H9 (cell line): Measurements from ENCODE around the gene ERP44. TPM values are rescaled to one million over a fixed set of nuclear protein-coding genes. Genes with fewer than 3 reads are reported as not detected.

Experiments
- DNase-seq: peaks from one replicate; pipeline ENCODE4 v3.0.0-alpha.2; 2017
- H2AFZ ChIP-seq: one replicate; pipeline ENCODE4 v1.6.1; 2013; ENCODE audit warnings: mild to moderate bottlenecking, low read length, control low read depth, moderate library complexity
- H2AK5ac ChIP-seq: 2 replicates; pipeline ENCODE4 v1.6.1; 2013; ENCODE audit warnings: low read length, control low read depth, mixed read lengths; ENCODE audit not compliant: insufficient read length
- H2BK120ac ChIP-seq: one replicate; pipeline ENCODE4 v1.6.1; 2013; ENCODE audit warnings: low read depth, mild to moderate bottlenecking, low read length, control low read depth, inconsistent platforms; ENCODE audit not compliant: poor library complexity, severe bottlenecking
- H2BK12ac ChIP-seq: 2 replicates; pipeline ENCODE4 v1.6.1; 2013; ENCODE audit warnings: low read length, control low read depth, mixed read lengths, low read depth; ENCODE audit not compliant: insufficient read length
- H2BK15ac ChIP-seq: 2 replicates; pipeline ENCODE4 v1.6.1; 2013; ENCODE audit warnings: low read depth, low read length, control low read depth
- H2BK20ac ChIP-seq: one replicate; pipeline ENCODE4 v1.6.1; 2013; ENCODE audit warnings: low read depth, mild to moderate bottlenecking, low read length, control low read depth, inconsistent platforms; ENCODE audit not compliant: poor library complexity, severe bottlenecking
- H2BK5ac ChIP-seq: 2 replicates; pipeline ENCODE4 v1.6.1; 2013; ENCODE audit warnings: low read length, control low read depth, mixed read lengths; ENCODE audit not compliant: insufficient read length
- H3K14ac ChIP-seq: 2 replicates; pipeline ENCODE4 v1.6.1; 2013; ENCODE audit warnings: low read length, control low read depth; ENCODE audit not compliant: insufficient read depth
- H3K18ac ChIP-seq: 2 replicates; pipeline ENCODE4 v1.6.1; 2013; ENCODE audit warnings: low read depth, mild to moderate bottlenecking, mixed read lengths, low read length, control low read depth; ENCODE audit not compliant: insufficient read length
- H3K23ac ChIP-seq: 2 replicates; pipeline ENCODE4 v1.6.1; 2013; ENCODE audit warnings: low read length, control low read depth, mixed read lengths, low read depth; ENCODE audit not compliant: insufficient read length
- H3K23me2 ChIP-seq: 2 replicates; pipeline ENCODE4 v1.6.1; 2013; ENCODE audit warnings: low read depth, mild to moderate bottlenecking, mixed read lengths, low read length, control low read depth; ENCODE audit not compliant: insufficient read length, poor library complexity, severe bottlenecking
- H3K27ac ChIP-seq: 2 replicates; pipeline ENCODE4 v1.5.1; 2013; ENCODE audit warnings: low read length, control low read depth, mixed read lengths, low read depth; ENCODE audit not compliant: insufficient read length
- H3K27me3 ChIP-seq: 2 replicates; pipeline ENCODE4 v1.6.1; 2013; ENCODE audit warnings: low read length, control low read depth, inconsistent platforms; ENCODE audit not compliant: insufficient read depth
- H3K4ac ChIP-seq: 2 replicates; pipeline ENCODE4 v1.6.1; 2013; ENCODE audit warnings: low read depth, mild to moderate bottlenecking, control low read depth, inconsistent platforms, low read length, moderate library complexity
- H3K4me1 ChIP-seq: 2 replicates; pipeline ENCODE4 v1.6.1; 2013; ENCODE audit warnings: low read length, control low read depth, inconsistent platforms; ENCODE audit not compliant: insufficient read depth
- H3K4me2 ChIP-seq: 2 replicates; pipeline ENCODE4 v1.6.1; 2013; ENCODE audit warnings: low read length, control low read depth, mixed read lengths; ENCODE audit not compliant: insufficient read length, insufficient read depth
- H3K56ac ChIP-seq: 2 replicates; pipeline ENCODE4 v1.6.1; 2013; ENCODE audit warnings: low read depth, mild to moderate bottlenecking, mixed read lengths, low read length, control low read depth; ENCODE audit not compliant: insufficient read length
- H3K79me1 ChIP-seq: 2 replicates; pipeline ENCODE4 v1.6.1; 2013; ENCODE audit warnings: low read depth, mild to moderate bottlenecking, moderate library complexity, low read length, control low read depth, inconsistent platforms; ENCODE audit not compliant: insufficient read depth, poor library complexity, severe bottlenecking
- H3K79me2 ChIP-seq: 2 replicates; pipeline ENCODE4 v1.6.1; 2013; ENCODE audit warnings: low read length, control low read depth, inconsistent platforms; ENCODE audit not compliant: insufficient read depth
- H3K9ac ChIP-seq: 2 replicates; pipeline ENCODE4 v1.6.1; 2013; ENCODE audit warnings: low read length, control low read depth, mixed read lengths; ENCODE audit not compliant: insufficient read length; ENCODE audit errors: extremely low read depth
- H3K9me3 ChIP-seq: one replicate; pipeline ENCODE4 v1.6.1; 2013; ENCODE audit warnings: low read depth, low read length, inconsistent platforms; ENCODE audit not compliant: control insufficient read depth
- H3T11ph ChIP-seq: one replicate; pipeline ENCODE4 v1.6.1; 2013; ENCODE audit warnings: mild to moderate bottlenecking, low read length, control low read depth, inconsistent platforms
- H4K20me1 ChIP-seq: one replicate; pipeline ENCODE4 v1.6.1; 2013; ENCODE audit not compliant: control insufficient read depth, insufficient read length, insufficient read depth
- H4K5ac ChIP-seq: 2 replicates; pipeline ENCODE4 v1.6.1; 2013; ENCODE audit warnings: low read depth, mild to moderate bottlenecking, mixed read lengths, low read length, control low read depth; ENCODE audit not compliant: insufficient read length
- H4K8ac ChIP-seq: replicated peaks from 2 replicates; pipeline ENCODE4 v1.6.1; 2013; ENCODE audit warnings: low read length, control low read depth, mixed read lengths, low read depth; ENCODE audit not compliant: insufficient read length
- H4K91ac ChIP-seq: 2 replicates; pipeline ENCODE4 v1.6.1; 2013; ENCODE audit warnings: low read depth, mild to moderate bottlenecking, moderate library complexity, mixed read lengths, low read length, control low read depth; ENCODE audit not compliant: insufficient read length
- H3K27ac Mint-ChIP-seq, 3 experiments: 2 replicates in 2 of 3; 3 replicates in 1 of 3; pipeline ENCODE4 v1.8.0; 2020 to 2021; ENCODE audit warnings: mixed read lengths in 3 of 3, mild to moderate bottlenecking in 1 of 3, moderate library complexity in 1 of 3
- H3K27me3 Mint-ChIP-seq: 2 replicates; pipeline ENCODE4 v1.8.0; 2021; ENCODE audit warnings: low read depth, mild to moderate bottlenecking, moderate library complexity, mixed read lengths
- H3K36me3 Mint-ChIP-seq, 3 experiments: 2 replicates in 2 of 3; 3 replicates in 1 of 3; pipeline ENCODE4 v1.8.0; 2020 to 2021; ENCODE audit warnings: low read depth in 3 of 3, mixed read lengths in 3 of 3; ENCODE audit not compliant: insufficient read depth in 1 of 3
- H3K4me1 Mint-ChIP-seq, 2 experiments: 2 replicates each; pipeline ENCODE4 v1.8.0; 2020; ENCODE audit warnings: mixed read lengths in 2 of 2
- H3K4me3 Mint-ChIP-seq, 2 experiments: 2 replicates in 1 of 2; 3 replicates in 1 of 2; pipeline ENCODE4 v1.8.0; 2020 to 2021; ENCODE audit warnings: mild to moderate bottlenecking in 2 of 2, mixed read lengths in 2 of 2, moderate library complexity in 1 of 2
- H3K9me3 Mint-ChIP-seq, 2 experiments: 2 replicates in 1 of 2; 3 replicates in 1 of 2; pipeline ENCODE4 v1.8.0; 2020; ENCODE audit warnings: mild to moderate bottlenecking in 2 of 2, mixed read lengths in 2 of 2, moderate library complexity in 1 of 2
- CTCF ChIP-seq: fragments of 200-600 bp; sonication (generic); conservative IDR thresholded peaks from 3 replicates; pipeline ENCODE4 v1.8.0; 2021; ENCODE audit warnings: antibody characterized with exemption, mild to moderate bottlenecking
- WGBS: extraction: QIAGEN DNeasy Blood & Tissue Kit; methylation state at CpG from one replicate; pipeline ENCODE4 v1.1.7; 2013; ENCODE audit warnings: missing lambda C conversion rate, low lambda C conversion rate, mixed read lengths; ENCODE audit not compliant: insufficient read length; ENCODE audit errors: extremely low coverage; 5-methylcytosine and 5-hydroxymethylcytosine counted together
- total RNA-seq: library from RNA; stranded (reverse); gene quantifications from 2 replicates; pipeline ENCODE4 v1.2.1, GENCODE V29; 2021

The ERP44 gene
- total RNA-seq, 1 experiment from 2014 or later: 15.4 TPM

- H4K8ac ChIP-seq: no peak overlapping the region
- H3K56ac ChIP-seq: no peak overlapping the region
- H2BK12ac ChIP-seq: no peak overlapping the region
- no peak overlapping the region for H3K4me2 ChIP-seq
- no peak overlapping the region for H3K27ac ChIP-seq
- H3K27me3 ChIP-seq: no peaks in the 10 kb centered on the region
- H3K18ac ChIP-seq: no peak overlapping the region
- Mint-ChIP-seq H3K9me3 (no peaks in the 10 kb centered on the region), H3K27ac (no peak overlapping the region), H3K36me3 (peaks cover 0 to 5% (median 0%) of the 10 kb centered on the region in 3 experiments; a peak in 2 of 7 replicates), H3K4me1 (peaks cover 7 to 13% of the 10 kb centered on the region in 2 experiments), H3K27me3 (no peaks in the 10 kb centered on the region), H3K4me3 (no peak overlapping the region)
- WGBS: 100% methylated on average over 1 of the region's 4 CpGs
- no peaks in the 10 kb centered on the region for H3K79me1 ChIP-seq
- H2BK120ac ChIP-seq: no peak overlapping the region
- no peak overlapping the region for H4K5ac ChIP-seq
- no peaks in the 10 kb centered on the region for H4K20me1 ChIP-seq
- H3K9me3 ChIP-seq: no peaks in the 10 kb centered on the region
- no peaks in the 10 kb centered on the region for H3K79me2 ChIP-seq
- H2AK5ac ChIP-seq: no peak overlapping the region
- no peak overlapping the region for H3K4ac ChIP-seq
- DNase-seq: no peak
- H3K9ac ChIP-seq: no peak overlapping the region
- H2BK5ac ChIP-seq: no peak overlapping the region
- H3K4me1 ChIP-seq: no peaks in the 10 kb centered on the region
- no peak for TF ChIP-seq CTCF
- H3K14ac ChIP-seq: no peak overlapping the region
- H3T11ph ChIP-seq: no peak overlapping the region
- H2AFZ ChIP-seq: no peak overlapping the region
- H3K23me2 ChIP-seq: no peaks in the 10 kb centered on the region
- H4K91ac ChIP-seq: no peak overlapping the region
- H3K23ac ChIP-seq: no peak overlapping the region
- H2BK20ac ChIP-seq: no peak overlapping the region
- no peak overlapping the region for H2BK15ac ChIP-seq
These were observed 39.9 kb downstream of the ERP44 start for GRCh38 chr9:100058699-100059579.
